Measurements from ENCODE around the gene MTARC2. TPM values are rescaled to one million over a fixed set of nuclear protein-coding genes. Genes with fewer than 3 reads are reported as not detected.
A peak's percentile ranks its signal among the peaks of the same experiment; 100 is the strongest.

MTARC2 gene
- total and polyA plus RNA-seq, 2 of the 4 experiments (the other 2 are of a cell fraction): 0.36 to 2.6 TPM

GRCh38 chr1:220732621-220733020, 15.5 kb upstream of the MTARC2 start:
- Histone ChIP-seq H3K9ac (ENCODE audit: low read depth, low read length) (no peak overlapping the region), H3K79me1 (ENCODE audit: low read depth in 1 of 2, low read length in 2 of 2) (no peaks in the 10 kb centered on the region), H4K8ac (ENCODE audit: low read depth in 2 of 2, low read length in 2 of 2) (peak overlapping the region; percentile 80 to 84), H2AFZ (replicated peaks; ENCODE audit: low read length, poor library complexity) (peak overlapping the region; percentile 88), H2BK120ac (ENCODE audit: low read depth, low read length) (0 out of 2 replicates have a peak overlapping the region, but pooled peaks have one; percentile 16), H4K91ac (ENCODE audit: insufficient read depth, low read depth, low read length) (peak overlapping the region; percentile 27; the same call in 1 of the 2 replicates), H2BK20ac (ENCODE audit: low read depth, low read length) (no peak overlapping the region), H3K9me3 (ENCODE audit: control insufficient read depth, insufficient read depth, low read length) (no peaks in the 10 kb centered on the region), H4K5ac (ENCODE audit: low read depth, low read length) (peak overlapping the region; percentile 73), H3K4me2 (ENCODE audit: low read depth, low read length) (no peak overlapping the region), H3K4me1 (ENCODE audit: control insufficient read depth, insufficient read depth, low read length) (peaks cover 5% of the 10 kb centered on the region), H3K9me1 (ENCODE audit: insufficient read depth, low read length) (peaks cover 4% of the 10 kb centered on the region), H4K20me1 (ENCODE audit: insufficient read depth, low read length) (no peaks in the 10 kb centered on the region), H3K36me3 (ENCODE audit: control insufficient read depth, insufficient read depth, low read length) (no peaks in the 10 kb centered on the region), H2AK9ac (replicated peaks; ENCODE audit: low read depth, low read length, poor library complexity) (peak overlapping the region; percentile 47), H3K14ac (replicated peaks; ENCODE audit: low read depth, low read length) (peak overlapping the region; percentile 14; the same call in 1 of the 2 replicates), H3K23ac (ENCODE audit: low read depth, low read length) (no peak overlapping the region), H3K18ac (ENCODE audit: low read depth, low read length) (peak overlapping the region; percentile 22; the same call in 1 of the 2 replicates), H3K4ac (ENCODE audit: low read depth, low read length) (peak overlapping the region; percentile 58), H2BK5ac (ENCODE audit: low read depth, low read length, poor library complexity, severe bottlenecking) (no peak overlapping the region), H3K4me3 (ENCODE audit: insufficient read depth, low read depth, low read length) (no peak overlapping the region), H3K27me3 (ENCODE audit: control insufficient read depth, insufficient read depth, low read length) (no peaks in the 10 kb centered on the region), H2BK15ac (ENCODE audit: low read depth, low read length) (peak overlapping the region; percentile 34; the same call in 1 of the 3 replicates), H3K56ac (ENCODE audit: extremely low read depth, insufficient read depth, low read length) (no peak overlapping the region), H3K27ac (ENCODE audit: insufficient read depth, low read length) (no peak overlapping the region), H2AK5ac (ENCODE audit: low read depth, low read length) (peak overlapping the region; percentile 48)
- no peak for TF ChIP-seq CTCF (conservative IDR thresholded peaks at IDR 0.05; ENCODE audit: low read depth, low read length)
- no peak for TF ChIP-seq MXI1 (IDR thresholded peaks at IDR 0.05; ENCODE audit: borderline replicate concordance, low read depth, low read length)
- no peak for TF ChIP-seq USF2 (IDR thresholded peaks at IDR 0.05; ENCODE audit: low read depth, low read length)
- no peak for TF ChIP-seq FOS (IDR thresholded peaks at IDR 0.05; ENCODE audit: low read depth, low read length)
- no peak for TF ChIP-seq CEBPB (IDR thresholded peaks at IDR 0.05; ENCODE audit: low read depth, low read length)
- no peak for TF ChIP-seq ELK1 (IDR thresholded peaks at IDR 0.05; ENCODE audit: borderline replicate concordance, low read depth, low read length)
- no peak for TF ChIP-seq RAD21 (IDR thresholded peaks at IDR 0.05; ENCODE audit: low read length)
- TF ChIP-seq NFE2L2 (IDR thresholded peaks at IDR 0.05; ENCODE audit: low read depth, low read length): no peak
- TF ChIP-seq RFX5 (IDR thresholded peaks at IDR 0.05; ENCODE audit: low read depth, low read length): no peak
- TF ChIP-seq RCOR1 (IDR thresholded peaks at IDR 0.05; ENCODE audit: insufficient replicate concordance, low read length): no peak
- no peak for TF ChIP-seq CHD1 (IDR thresholded peaks at IDR 0.05; ENCODE audit: low read depth, low read length)
- TF ChIP-seq MAZ (IDR thresholded peaks at IDR 0.05; ENCODE audit: borderline replicate concordance, low read depth, low read length): no peak
- no peak for TF ChIP-seq POLR2A (IDR thresholded peaks at IDR 0.05; ENCODE audit: low read depth, low read length)
- TF ChIP-seq SMC3 (IDR thresholded peaks at IDR 0.05; ENCODE audit: low read depth, low read length): no peak
- ChIA-PET POLR2A (ENCODE audit: unreplicated experiment) (no interaction called here), CTCF (interaction anchor here (0.9 to 1.8 kb wide), 7 partner anchors 10 to 85 kb away, joined by 3 to 11 read pairs (median 3); no protein-coding TSS in a partner anchor)
- ATAC-seq (ENCODE audit: low read depth) (no peak), DNase-seq (no peak)
- no TSS peak for BruUV-seq (replicated peaks)
- in situ Hi-C loops (cut with MboI; ENCODE audit: low sequenced_read_pairs): no loop called here
- 100% methylated on average over 3 of the region's 7 CpGs; no CpG with 5 or more reads in 1 of the 2 experiments for WGBS, 2 experiments (ENCODE audit: extremely low coverage in 2 of 2, insufficient read length in 1 of 2)
- intact Hi-C loops (cut with micrococcal nuclease): loop anchor here (1.0 kb wide), 1 partner anchor 42 kb away; the partner anchor contains the start of gene C1orf115
- dilution Hi-C loops (cut with HindIII; ENCODE audit: low sequenced_read_pairs, unreplicated experiment): no loop called here
